AG04450 (cell line): ENCODE results near the gene COL4A4. TPM values are rescaled to one million over a fixed set of nuclear protein-coding genes. Genes with fewer than 3 reads are reported as not detected.
"Not testable (repeated sequence)": the region's sequence is repeated elsewhere in the genome, so short reads cannot be mapped to it uniquely, and the experiment has no call there.

ENCODE experiments used
- CTCF ChIA-PET: fragments of 300-600, 350-600 bp; formaldehyde crosslinking; extraction: SDS; loops from one replicate; lab custom pipeline; 2022; ENCODE audit warnings: antibody characterized with exemption, inconsistent platforms; lab: Charles Lee
- POLR2A ChIA-PET: fragments of 350-600 bp; formaldehyde crosslinking; extraction: SDS; loops from one replicate; lab custom pipeline; 2021; ENCODE audit warnings: antibody characterized with exemption, inconsistent platforms; lab: Yijun Ruan, JAX
- DNase-seq: peaks from one replicate; pipeline ENCODE4 v3.0.0-alpha.2; 2011; ENCODE audit warnings: low read depth, low spot score
- H3K27ac ChIP-seq: one replicate; pipeline ENCODE4 v1.5.1; 2012; ENCODE audit warnings: low read depth, low read length, control low read depth
- H3K27me3 ChIP-seq: one replicate; pipeline ENCODE4 v1.6.0; 2012; ENCODE audit warnings: low read length; ENCODE audit not compliant: control insufficient read depth, insufficient read depth
- H3K4me3 ChIP-seq: 2 replicates; pipeline ENCODE4 v1.5.1; 2011; ENCODE audit warnings: mild to moderate bottlenecking, low read depth, low read length, control low read depth
- H3K9me3 ChIP-seq: 2 replicates; pipeline ENCODE4 v1.5.1; 2012; ENCODE audit warnings: low read length; ENCODE audit not compliant: control insufficient read depth, insufficient read depth
- CTCF ChIP-seq: IDR thresholded peaks from 2 replicates; pipeline ENCODE4 v1.5.1; 2011; ENCODE audit warnings: low read depth, low read length, control low read depth, inconsistent platforms
- polyA plus RNA-seq: library from polyadenylated mRNA; depleted of rRNA; stranded (reverse); fragments of >200 nt; gene quantifications from 2 replicates; pipeline ENCODE4 v1.2.3, GENCODE V29; 2011

Gene COL4A4
- polyA plus RNA-seq, 1 experiment: 0.06 TPM

- H3K9me3 ChIP-seq: no peaks in the 10 kb centered on the region
- ChIA-PET CTCF (no interaction called here), POLR2A (no interaction called here)
- no peak overlapping the region for H3K4me3 ChIP-seq
- H3K27ac ChIP-seq: no peak overlapping the region
- H3K27me3 ChIP-seq: no peaks in the 10 kb centered on the region
- DNase-seq: no peak
- no peak for TF ChIP-seq CTCF
Observed at GRCh38 chr2:227180770-227181169, 16.8 kb upstream of the COL4A4 start.

- no peak overlapping the region for H3K27ac ChIP-seq
- no peak for DNase-seq
- H3K9me3 ChIP-seq: no peaks in the 10 kb centered on the region
- no peaks in the 10 kb centered on the region for H3K27me3 ChIP-seq
- no peak overlapping the region for H3K4me3 ChIP-seq
- ChIA-PET CTCF (no interaction called here), POLR2A (no interaction called here)
- no peak for TF ChIP-seq CTCF
Observed at GRCh38 chr2:227179988-227180685, 16.1 kb upstream of the COL4A4 start.

GRCh38 chr2:227177592-227178336, 13.8 kb upstream of the COL4A4 start:
- no peak for DNase-seq
- Histone ChIP-seq H3K27me3 (no peaks in the 10 kb centered on the region), H3K9me3 (no peaks in the 10 kb centered on the region), H3K27ac (no peak overlapping the region), H3K4me3 (no peak overlapping the region)
- TF ChIP-seq CTCF: no peak
- CTCF ChIA-PET: no interaction called here
- POLR2A ChIA-PET: no interaction called here

GRCh38 chr2:227171779-227172178, 7.8 kb upstream of the COL4A4 start:
- H3K27ac ChIP-seq, H3K9me3 ChIP-seq, POLR2A ChIA-PET, DNase-seq, H3K4me3 ChIP-seq, CTCF ChIA-PET, H3K27me3 ChIP-seq: not testable (repeated sequence)

GRCh38 chr2:227164763-227165291, 822 bp upstream of the COL4A4 start:
- no peak for DNase-seq
- Histone ChIP-seq H3K4me3 (no peak overlapping the region), H3K27me3 (peaks cover 28% of the 10 kb centered on the region), H3K9me3 (no peaks in the 10 kb centered on the region), H3K27ac (no peak overlapping the region)
- TF ChIP-seq CTCF: no peak
- CTCF ChIA-PET: no interaction called here
- POLR2A ChIA-PET: no interaction called here
